Trophoblast cell (in vitro differentiated cells and primary cell): ENCODE data around the gene TARBP1.
"Not testable (repeated sequence)": the region's sequence is repeated elsewhere in the genome, so short reads cannot be mapped to it uniquely, and the experiment has no call there.

Experiments
- DNase-seq, 2 donors: peaks; one replicate each; pipeline ENCODE4 v3.0.0-alpha.2; 2016
- H2AFZ ChIP-seq: 2 replicates; pipeline ENCODE4 v1.6.1; 2013; ENCODE audit warnings: low read length, moderate library complexity, mild to moderate bottlenecking; ENCODE audit not compliant: insufficient read depth, poor library complexity
- H2AK5ac ChIP-seq: 2 replicates; pipeline ENCODE4 v1.6.1; 2013; ENCODE audit warnings: mild to moderate bottlenecking, low read length
- H2BK120ac ChIP-seq: 2 replicates; pipeline ENCODE4 v1.6.1; 2013; ENCODE audit warnings: low read length, mild to moderate bottlenecking, moderate library complexity; ENCODE audit not compliant: insufficient read depth, poor library complexity
- H2BK12ac ChIP-seq: 2 replicates; pipeline ENCODE4 v1.6.1; 2013; ENCODE audit warnings: mild to moderate bottlenecking, low read length, moderate library complexity
- H2BK5ac ChIP-seq: 2 replicates; pipeline ENCODE4 v1.6.1; 2013; ENCODE audit warnings: low read length, low read depth, moderate library complexity, mild to moderate bottlenecking; ENCODE audit not compliant: poor library complexity
- H3K14ac ChIP-seq: 2 replicates; pipeline ENCODE4 v1.6.1; 2013; ENCODE audit warnings: mild to moderate bottlenecking, low read length
- H3K18ac ChIP-seq: 2 replicates; pipeline ENCODE4 v1.6.1; 2013; ENCODE audit warnings: mild to moderate bottlenecking, low read length
- H3K23ac ChIP-seq: 2 replicates; pipeline ENCODE4 v1.6.1; 2013; ENCODE audit warnings: low read length
- H3K27ac ChIP-seq: 2 replicates; pipeline ENCODE4 v1.5.1; 2013; ENCODE audit warnings: low read depth, mild to moderate bottlenecking, inconsistent platforms, low read length, moderate library complexity
- H3K27me3 ChIP-seq: 2 replicates; pipeline ENCODE4 v1.6.1; 2013; ENCODE audit warnings: inconsistent platforms, mild to moderate bottlenecking, low read length, moderate library complexity; ENCODE audit not compliant: insufficient read depth
- H3K36me3 ChIP-seq, 2 experiments: 1 replicate in 1 of 2; 2 replicates in 1 of 2; pipeline ENCODE4 v1.6.1; 2013; ENCODE audit warnings: low read length in 2 of 2, mild to moderate bottlenecking in 2 of 2, moderate library complexity in 1 of 2; ENCODE audit not compliant: insufficient read depth in 2 of 2, control insufficient read depth in 1 of 2
- H3K4ac ChIP-seq: 2 replicates; pipeline ENCODE4 v1.6.1; 2013; ENCODE audit warnings: low read depth, mild to moderate bottlenecking, low read length, moderate library complexity
- H3K4me1 ChIP-seq, 2 experiments: 1 replicate in 1 of 2; 2 replicates in 1 of 2; pipeline ENCODE4 v1.6.1; 2013; ENCODE audit warnings: low read length in 2 of 2, mild to moderate bottlenecking in 2 of 2, moderate library complexity in 1 of 2; ENCODE audit not compliant: insufficient read depth in 2 of 2, control insufficient read depth in 1 of 2
- H3K4me2 ChIP-seq: 2 replicates; pipeline ENCODE4 v1.6.1; 2013; ENCODE audit warnings: inconsistent platforms, mild to moderate bottlenecking, low read length, moderate library complexity
- H3K4me3 ChIP-seq: 2 replicates; pipeline ENCODE4 v1.5.1; 2013; ENCODE audit warnings: mild to moderate bottlenecking, low read depth, low read length, inconsistent platforms
- H3K79me1 ChIP-seq: one replicate; pipeline ENCODE4 v1.6.1; 2013; ENCODE audit warnings: low read length
- H3K79me2 ChIP-seq: 2 replicates; pipeline ENCODE4 v1.6.1; 2013; ENCODE audit warnings: low read length, mild to moderate bottlenecking; ENCODE audit not compliant: control insufficient read depth, insufficient read depth, poor library complexity
- H3K9ac ChIP-seq: 2 replicates; pipeline ENCODE4 v1.6.1; 2013; ENCODE audit warnings: mild to moderate bottlenecking, low read length
- H3K9me3 ChIP-seq: 2 replicates; pipeline ENCODE4 v1.6.1; 2013; ENCODE audit warnings: low read depth, mild to moderate bottlenecking, control low read depth, inconsistent platforms, low read length; ENCODE audit not compliant: insufficient read depth
- H4K12ac ChIP-seq: 2 replicates; pipeline ENCODE4 v1.6.1; 2013; ENCODE audit warnings: low read depth, mild to moderate bottlenecking, low read length, moderate library complexity
- H4K8ac ChIP-seq: 2 replicates; pipeline ENCODE4 v1.6.1; 2013; ENCODE audit warnings: low read depth, mild to moderate bottlenecking, low read length, moderate library complexity
- H4K91ac ChIP-seq: one replicate; pipeline ENCODE4 v1.6.1; 2013; ENCODE audit warnings: low read depth, mild to moderate bottlenecking, low read length, moderate library complexity
- WGBS: extraction: QIAGEN DNeasy Blood & Tissue Kit; methylation state at CpG from one replicate; pipeline ENCODE4 v1.1.7; 2013; ENCODE audit warnings: missing lambda C conversion rate; ENCODE audit not compliant: insufficient read length, insufficient coverage; ENCODE audit errors: extremely low coverage; 5-methylcytosine and 5-hydroxymethylcytosine counted together

TARBP1 gene

GRCh38 chr1:234381699-234382555, 97.1 kb downstream of the TARBP1 start:
- Histone ChIP-seq H3K23ac (no peak overlapping the region), H2BK5ac (no peak overlapping the region), H2AK5ac (no peak overlapping the region), H4K91ac (no peak overlapping the region), H4K8ac (no peak overlapping the region), H3K36me3 (peaks cover 7 to 20% of the 10 kb centered on the region in 2 experiments), H3K27ac (no peak overlapping the region), H3K4me1 (no peaks in the 10 kb centered on the region), H3K79me1 (no peaks in the 10 kb centered on the region), H3K79me2 (no peaks in the 10 kb centered on the region), H2BK12ac (no peak overlapping the region), H2AFZ (no peak overlapping the region), H3K27me3 (no peaks in the 10 kb centered on the region), H2BK120ac (no peak overlapping the region), H3K18ac (no peak overlapping the region), H4K12ac (no peak overlapping the region), H3K9me3 (no peaks in the 10 kb centered on the region), H3K4me2 (no peak overlapping the region), H3K4ac (no peak overlapping the region), H3K9ac (no peak overlapping the region), H3K14ac (no peak overlapping the region), H3K4me3 (no peak overlapping the region)
- WGBS: no CpG with 5 or more reads among the region's 10 CpGs
- no peak for DNase-seq

GRCh38 chr1:234379591-234380109, 99.3 kb downstream of the TARBP1 start:
- not testable (repeated sequence) for H3K18ac ChIP-seq, H2AK5ac ChIP-seq, H4K12ac ChIP-seq, H4K8ac ChIP-seq, H4K91ac ChIP-seq, H3K14ac ChIP-seq, H3K9ac ChIP-seq, H2BK120ac ChIP-seq, H3K23ac ChIP-seq, H2BK5ac ChIP-seq, H3K79me1 ChIP-seq, H3K79me2 ChIP-seq, H3K4me2 ChIP-seq, H2BK12ac ChIP-seq, H3K4me1 ChIP-seq, H3K4me3 ChIP-seq, H3K27ac ChIP-seq, H3K9me3 ChIP-seq, DNase-seq, H3K4ac ChIP-seq, H3K27me3 ChIP-seq, H2AFZ ChIP-seq
- WGBS: no CpG with 5 or more reads among the region's 5 CpGs
- peaks cover 12 to 31% of the 10 kb centered on the region in 2 experiments for H3K36me3 ChIP-seq

GRCh38 chr1:234375672-234376071, 103.3 kb downstream of the TARBP1 start:
- no peak overlapping the region for H2AFZ ChIP-seq
- H3K18ac ChIP-seq: no peak overlapping the region
- no CpG with 5 or more reads among the region's 7 CpGs for WGBS
- peaks cover 0 to 4% of the 10 kb centered on the region in 2 experiments for H3K4me1 ChIP-seq
- H3K27me3 ChIP-seq: no peaks in the 10 kb centered on the region
- H3K23ac ChIP-seq: no peak overlapping the region
- H3K79me2 ChIP-seq: peaks cover 8% of the 10 kb centered on the region
- no peaks in the 10 kb centered on the region for H3K9me3 ChIP-seq
- no peak overlapping the region for H3K4ac ChIP-seq
- H3K36me3 ChIP-seq: peaks cover 12 to 29% of the 10 kb centered on the region in 2 experiments
- no peak overlapping the region for H4K12ac ChIP-seq
- no peak overlapping the region for H2BK12ac ChIP-seq
- H2BK120ac ChIP-seq: no peak overlapping the region
- H3K4me3 ChIP-seq: no peak overlapping the region
- no peak overlapping the region for H4K91ac ChIP-seq
- H2BK5ac ChIP-seq: no peak overlapping the region
- H3K14ac ChIP-seq: no peak overlapping the region
- no peak overlapping the region for H4K8ac ChIP-seq
- H3K9ac ChIP-seq: no peak overlapping the region
- no peak overlapping the region for H2AK5ac ChIP-seq
- DNase-seq: no peak
- no peak overlapping the region for H3K4me2 ChIP-seq
- H3K27ac ChIP-seq: no peak overlapping the region
- H3K79me1 ChIP-seq: peaks cover 10% of the 10 kb centered on the region

- Histone ChIP-seq H3K36me3 (peaks cover 12 to 19% of the 10 kb centered on the region in 2 experiments), H2AFZ (peak overlapping the region; percentile 95), H3K27me3 (no peaks in the 10 kb centered on the region), H3K4me1 (peaks cover 0 to 4% of the 10 kb centered on the region in 2 experiments), H4K8ac (peak overlapping the region; percentile 98), H3K18ac (peak overlapping the region; percentile 98), H4K12ac (peak overlapping the region; percentile 90), H4K91ac (peak overlapping the region; percentile 97), H2BK120ac (peak overlapping the region; percentile 92), H2BK5ac (peak overlapping the region; percentile 96), H3K4me2 (peak overlapping the region; percentile 78), H3K79me1 (peaks cover 10% of the 10 kb centered on the region), H3K9ac (peak overlapping the region; percentile 96), H3K4ac (no peak overlapping the region), H3K79me2 (peaks cover 8% of the 10 kb centered on the region), H3K23ac (no peak overlapping the region), H3K4me3 (peak overlapping the region; percentile 94), H3K14ac (peak overlapping the region; percentile 95), H2AK5ac (no peak overlapping the region), H3K27ac (no peak overlapping the region), H2BK12ac (no peak overlapping the region), H3K9me3 (no peaks in the 10 kb centered on the region)
- no peak for DNase-seq
- no CpG with 5 or more reads among the region's 6 CpGs for WGBS
These were observed 105.1 kb downstream of the TARBP1 start for GRCh38 chr1:234373959-234374254.
